Embryonic facial prominence (tissue), 1 donor: Measurements from ENCODE around the gene RFC2.

Experiments
- DNase-seq: peaks from one replicate; pipeline ENCODE4 v3.0.0-alpha.2; 2016; ENCODE audit errors: extremely low spot score

RFC2 gene

DNA sequence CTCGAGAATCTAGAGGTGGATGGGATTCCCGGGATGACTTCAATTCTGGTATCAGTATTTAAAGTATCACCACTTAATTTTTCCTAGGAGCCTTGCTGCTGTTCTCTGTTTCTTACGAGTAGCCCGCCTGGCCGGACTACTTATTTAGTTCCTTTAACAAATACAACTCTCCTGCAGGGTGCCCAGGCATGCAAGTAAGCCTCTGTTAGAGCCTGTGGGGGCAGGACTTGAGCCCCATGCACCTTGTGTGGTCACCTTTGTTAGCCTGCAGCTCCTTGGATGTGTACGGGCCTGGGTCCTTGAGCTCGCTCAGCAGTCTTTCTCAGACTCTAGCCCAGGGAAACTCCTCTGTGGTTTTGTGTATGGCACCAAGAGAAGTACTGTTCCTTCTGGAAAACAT, 63.9 kb downstream of the RFC2 start:
- no peak for DNase-seq

DNA sequence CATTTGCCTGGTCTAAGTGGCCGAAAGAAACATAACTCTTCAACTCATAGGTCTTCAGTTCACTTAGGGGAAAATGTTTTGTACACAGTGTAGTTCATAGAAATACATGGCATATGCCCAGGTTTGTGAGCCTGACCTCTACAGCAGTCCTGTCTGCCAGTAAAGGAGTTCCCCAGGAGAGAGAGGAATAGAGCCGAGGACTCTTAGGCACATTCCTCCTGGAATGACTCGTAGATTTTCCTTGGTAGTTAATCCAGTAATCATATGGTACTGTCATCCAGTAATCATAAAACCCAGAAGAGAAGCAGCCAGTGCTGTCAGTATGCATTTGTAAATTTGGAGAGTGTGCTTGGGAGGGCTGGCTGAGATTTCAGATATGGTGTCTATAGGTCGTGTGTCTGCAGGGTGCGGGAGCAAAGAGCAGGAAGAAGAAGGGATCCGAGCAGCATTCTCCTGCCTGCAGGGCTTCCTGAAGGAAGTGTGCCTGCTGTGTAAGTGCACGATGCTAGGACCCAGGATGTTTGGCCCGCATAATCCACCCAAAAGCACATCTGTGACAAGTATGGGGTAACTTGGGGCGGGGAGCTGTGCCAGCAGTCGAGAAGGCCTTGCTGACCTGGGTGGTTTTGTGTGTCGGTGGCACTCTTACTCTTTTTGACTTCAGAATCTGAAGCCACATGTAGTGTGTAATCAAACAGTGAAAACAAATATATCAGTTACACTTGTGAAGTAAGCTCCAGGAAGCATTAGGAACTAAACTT, 66.1 kb downstream of the RFC2 start:
- DNase-seq = no peak

DNA sequence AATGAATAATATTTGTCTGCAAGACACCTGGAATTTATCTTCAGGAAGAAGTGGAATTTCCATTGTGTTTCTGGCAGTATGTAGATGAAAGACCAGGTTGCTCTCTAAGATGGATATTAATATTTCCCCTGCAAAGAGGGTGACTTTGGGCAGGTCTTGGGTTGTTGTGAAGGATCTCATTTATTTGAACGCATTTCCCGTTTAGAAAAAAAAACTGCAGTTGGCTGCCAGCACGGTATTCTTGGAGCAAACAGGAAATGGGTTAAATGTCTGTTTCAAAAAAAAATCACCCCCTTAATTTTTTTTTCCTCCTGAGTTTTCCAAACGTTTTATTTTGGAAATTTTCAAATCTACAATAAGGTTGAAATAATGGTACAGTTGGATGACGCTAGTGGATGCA, 68.6 kb downstream of the RFC2 start:
- no peak for DNase-seq

DNA sequence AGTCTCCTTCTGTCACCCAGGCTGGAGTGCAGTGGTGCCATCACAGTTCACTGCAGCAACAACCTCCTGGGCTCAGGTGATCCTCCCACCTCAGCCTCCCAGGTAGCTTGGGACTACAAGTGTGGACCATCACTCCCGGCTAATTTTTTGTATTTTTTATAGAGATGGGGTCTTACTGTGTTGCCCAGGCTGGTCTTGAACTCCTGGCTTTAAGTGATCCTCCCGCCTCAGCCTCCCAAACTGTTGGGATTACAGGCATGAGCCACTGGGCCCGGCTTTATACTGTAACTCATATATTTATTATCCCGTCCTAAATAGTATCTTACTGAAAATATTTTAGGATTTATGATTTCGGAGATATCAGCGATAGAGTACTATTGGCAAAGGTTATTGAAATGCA, 69.2 kb downstream of the RFC2 start:
- no peak for DNase-seq

- DNase-seq = no peak
Observed at GRCh38 chr7:74183653-74184450, 70.3 kb downstream of the RFC2 start.

DNA sequence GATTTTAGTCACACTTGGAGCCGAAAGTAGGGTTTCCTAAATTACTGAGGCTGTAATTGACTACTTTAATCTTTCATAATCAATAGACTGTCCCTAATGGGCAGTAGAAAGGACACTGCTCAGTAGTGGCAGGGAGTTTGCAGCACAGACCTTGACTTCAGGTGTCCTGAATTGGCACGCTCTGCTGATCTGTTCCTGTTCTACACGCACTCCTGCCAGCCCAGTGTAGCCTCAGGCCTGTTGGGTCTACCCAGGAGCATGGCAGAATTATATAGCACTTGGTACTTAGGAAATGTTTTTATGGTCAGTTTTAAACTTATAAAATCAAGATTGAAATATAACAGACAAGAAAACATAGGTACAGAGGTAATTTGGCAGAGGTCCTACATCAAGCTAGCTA, 71.1 kb downstream of the RFC2 start:
- DNase-seq = no peak

- no peak for DNase-seq
Observed at GRCh38 chr7:74182453-74183090, 71.6 kb downstream of the RFC2 start.

DNA sequence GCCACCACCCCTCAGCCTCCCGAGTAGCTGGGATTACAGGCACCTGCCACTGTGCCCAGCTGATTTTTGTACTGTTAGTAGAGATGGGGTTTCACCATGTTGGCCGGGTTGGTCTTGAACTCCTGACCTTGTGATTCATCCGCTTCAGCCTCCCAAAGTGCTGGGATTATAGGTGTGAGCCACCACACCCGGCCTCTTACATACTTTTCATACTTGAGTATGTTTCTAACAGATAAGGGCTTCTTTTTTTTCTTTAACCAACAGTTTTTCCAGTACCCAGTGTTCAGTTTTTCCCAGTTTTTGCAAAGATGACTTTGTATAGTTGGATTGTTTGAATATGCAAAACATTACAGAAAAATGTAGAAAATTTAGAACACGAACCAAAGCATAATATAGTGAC, 72.4 kb downstream of the RFC2 start:
- no peak for DNase-seq
